Mucosa of rectum (tissue), 2 donors: ENCODE measurements around the gene ELOA.

Experiments used
- H3K27ac ChIP-seq, 2 donors: one replicate each; pipeline ENCODE4 v1.7.0; 2013; ENCODE audit warnings: inconsistent platforms in 2 of 2, low read depth in 2 of 2, low read length in 2 of 2
- H3K27me3 ChIP-seq, 2 donors: one replicate each; pipeline ENCODE4 v1.7.0; 2013; ENCODE audit warnings: low read length in 2 of 2; ENCODE audit not compliant: control insufficient read depth in 2 of 2, insufficient read depth in 2 of 2
- H3K36me3 ChIP-seq, 2 donors: one replicate each; pipeline ENCODE4 v1.7.0; 2013; ENCODE audit warnings: low read length in 2 of 2; ENCODE audit not compliant: control insufficient read depth in 2 of 2, insufficient read depth in 2 of 2
- H3K4me1 ChIP-seq, 2 donors: one replicate each; pipeline ENCODE4 v1.7.0; 2013; ENCODE audit warnings: low read length in 2 of 2, mild to moderate bottlenecking in 1 of 2; ENCODE audit not compliant: control insufficient read depth in 2 of 2, insufficient read depth in 2 of 2
- H3K4me3 ChIP-seq, 2 donors: one replicate each; pipeline ENCODE4 v1.7.0; 2013; ENCODE audit warnings: low read length in 2 of 2
- H3K9ac ChIP-seq, 2 donors: one replicate each; pipeline ENCODE4 v1.7.0; 2013; ENCODE audit warnings: low read length in 2 of 2, low read depth in 1 of 2, mild to moderate bottlenecking in 1 of 2
- H3K9me3 ChIP-seq, 2 donors: one replicate each; pipeline ENCODE4 v1.7.0; 2013; ENCODE audit warnings: low read length in 2 of 2; ENCODE audit not compliant: control insufficient read depth in 2 of 2
- donor health status: healthy.
- donor health status: Normal muscosa, but diverticular disease.

Gene ELOA

GRCh38 chr1:23704834-23705495 lies 38.3 kb upstream of the ELOA start:
- no peaks in the 10 kb centered on the region for H3K27me3 ChIP-seq
- no peak overlapping the region for H3K9ac ChIP-seq
- H3K9me3 ChIP-seq, result no peaks in the 10 kb centered on the region
- no peak overlapping the region for H3K4me3 ChIP-seq
- no peaks in the 10 kb centered on the region for H3K4me1 ChIP-seq
- H3K27ac ChIP-seq, result no peak overlapping the region
- H3K36me3 ChIP-seq, result peaks cover 14 to 30% of the 10 kb centered on the region in 2 donors

DNA sequence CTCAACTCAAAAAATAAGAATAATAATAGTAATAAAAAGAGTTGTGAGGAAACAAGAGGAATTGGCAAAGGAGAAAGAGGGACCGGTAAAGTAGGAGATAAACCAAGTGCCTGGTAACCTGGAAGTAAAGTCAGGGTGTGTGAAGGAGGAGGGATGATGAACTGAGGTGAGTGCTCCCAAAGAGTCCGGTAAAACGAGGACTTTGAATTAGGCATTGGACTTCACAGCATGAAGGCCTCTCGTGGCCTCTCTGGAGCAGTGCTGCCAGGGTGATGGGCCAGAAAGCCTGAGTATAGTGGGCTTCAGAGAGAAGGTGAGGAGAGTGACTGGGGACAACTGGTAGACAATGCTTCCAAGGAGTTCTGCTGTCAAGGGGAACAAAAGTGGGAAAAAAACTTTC lies 34.0 kb upstream of the ELOA start:
- no peak overlapping the region for H3K4me3 ChIP-seq
- H3K27me3 ChIP-seq, result no peaks in the 10 kb centered on the region
- H3K4me1 ChIP-seq, result no peaks in the 10 kb centered on the region
- peaks cover 0 to 7% of the 10 kb centered on the region in 2 donors for H3K36me3 ChIP-seq
- H3K9me3 ChIP-seq, result no peaks in the 10 kb centered on the region
- no peak overlapping the region for H3K27ac ChIP-seq
- H3K9ac ChIP-seq, result no peak overlapping the region

GRCh38 chr1:23718482-23718881 lies 24.8 kb upstream of the ELOA start:
- no peak overlapping the region for H3K9ac ChIP-seq
- no peaks in the 10 kb centered on the region for H3K4me1 ChIP-seq
- H3K36me3 ChIP-seq, result no peaks in the 10 kb centered on the region
- no peaks in the 10 kb centered on the region for H3K9me3 ChIP-seq
- H3K27me3 ChIP-seq, result no peaks in the 10 kb centered on the region
- H3K4me3 ChIP-seq, result no peak overlapping the region
- H3K27ac ChIP-seq, result no peak overlapping the region

DNA sequence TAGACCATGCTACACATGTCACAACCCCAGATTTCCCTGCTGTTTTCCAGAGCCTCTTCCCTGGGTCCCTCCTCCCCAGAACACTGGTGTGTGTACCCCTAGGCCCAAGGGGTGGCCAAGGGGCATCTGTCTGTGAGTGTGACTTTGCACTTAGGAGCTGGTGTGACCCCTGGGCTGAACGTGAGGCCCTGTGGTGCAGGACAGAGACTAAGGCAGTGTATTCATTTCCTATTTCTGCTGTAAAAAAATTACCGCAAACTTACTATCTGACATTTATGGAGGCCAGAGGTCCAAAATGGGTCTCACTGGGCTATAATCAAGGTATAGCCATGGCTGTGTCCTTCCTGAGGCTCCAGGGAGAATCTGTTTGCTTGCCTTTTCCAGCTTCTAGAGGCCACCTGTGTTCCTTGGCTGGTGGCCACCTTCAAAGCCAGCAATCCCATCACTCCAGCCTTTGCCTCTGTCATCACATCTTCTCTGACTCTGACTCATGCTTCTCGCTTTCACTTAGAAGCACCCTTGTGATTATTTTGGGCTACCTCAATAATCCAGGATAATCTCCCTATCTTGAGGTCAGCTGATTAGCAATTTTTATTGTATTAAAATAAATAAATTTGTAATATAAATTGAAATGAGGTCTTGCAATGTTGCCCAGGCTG lies 24.0 kb upstream of the ELOA start:
- Histone ChIP-seq H3K4me1 (no peaks in the 10 kb centered on the region), H3K9me3 (no peaks in the 10 kb centered on the region), H3K27ac (no peak overlapping the region), H3K4me3 (no peak overlapping the region), H3K27me3 (no peaks in the 10 kb centered on the region), H3K9ac (no peak overlapping the region), H3K36me3 (no peaks in the 10 kb centered on the region)

- H3K27ac ChIP-seq, result no peak overlapping the region
- H3K4me1 ChIP-seq, result no peaks in the 10 kb centered on the region
- no peaks in the 10 kb centered on the region for H3K27me3 ChIP-seq
- H3K36me3 ChIP-seq, result no peaks in the 10 kb centered on the region
- no peaks in the 10 kb centered on the region for H3K9me3 ChIP-seq
- H3K9ac ChIP-seq, result no peak overlapping the region
- H3K4me3 ChIP-seq, result no peak overlapping the region
These were observed 22.8 kb upstream of the ELOA start for GRCh38 chr1:23720256-23720995.

GRCh38 chr1:23722652-23723051 lies 20.6 kb upstream of the ELOA start:
- no peak overlapping the region for H3K9ac ChIP-seq
- H3K9me3 ChIP-seq, result no peaks in the 10 kb centered on the region
- no peaks in the 10 kb centered on the region for H3K36me3 ChIP-seq
- H3K4me1 ChIP-seq, result peaks cover 2 to 5% of the 10 kb centered on the region in 2 donors
- no peaks in the 10 kb centered on the region for H3K27me3 ChIP-seq
- H3K27ac ChIP-seq, result no peak overlapping the region
- H3K4me3 ChIP-seq, result no peak overlapping the region

GRCh38 chr1:23726686-23727085 lies 16.6 kb upstream of the ELOA start:
- no peaks in the 10 kb centered on the region for H3K9me3 ChIP-seq
- no peaks in the 10 kb centered on the region for H3K36me3 ChIP-seq
- no peak overlapping the region for H3K4me3 ChIP-seq
- no peak overlapping the region for H3K27ac ChIP-seq
- H3K27me3 ChIP-seq, result no peaks in the 10 kb centered on the region
- H3K4me1 ChIP-seq, result peaks cover 5 to 11% of the 10 kb centered on the region in 2 donors
- H3K9ac ChIP-seq, result no peak overlapping the region

DNA sequence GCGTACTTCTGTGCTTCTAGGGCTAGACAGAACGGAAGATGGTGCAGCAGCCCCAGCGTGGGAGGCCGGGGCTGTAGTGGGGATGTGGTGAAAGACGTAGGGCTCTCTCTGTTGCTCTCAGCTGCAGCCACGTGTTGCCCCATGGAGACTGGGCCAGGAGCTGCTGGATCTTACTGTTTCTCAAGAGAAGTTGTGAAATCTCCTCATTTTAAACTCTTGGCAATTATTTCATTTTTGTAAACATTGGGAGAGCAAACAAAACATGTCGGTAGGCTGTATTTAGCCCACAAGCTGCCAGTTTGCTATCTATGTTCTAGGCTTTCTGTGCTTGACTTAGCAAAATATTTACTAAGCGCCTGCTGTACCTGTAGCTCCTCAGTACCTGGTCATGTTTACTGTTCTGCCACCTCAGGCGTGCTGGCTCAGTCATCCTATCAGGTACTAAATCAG lies 15.9 kb upstream of the ELOA start:
- peak overlapping the region; percentile 35 to 38 for H3K27ac ChIP-seq

DNA sequence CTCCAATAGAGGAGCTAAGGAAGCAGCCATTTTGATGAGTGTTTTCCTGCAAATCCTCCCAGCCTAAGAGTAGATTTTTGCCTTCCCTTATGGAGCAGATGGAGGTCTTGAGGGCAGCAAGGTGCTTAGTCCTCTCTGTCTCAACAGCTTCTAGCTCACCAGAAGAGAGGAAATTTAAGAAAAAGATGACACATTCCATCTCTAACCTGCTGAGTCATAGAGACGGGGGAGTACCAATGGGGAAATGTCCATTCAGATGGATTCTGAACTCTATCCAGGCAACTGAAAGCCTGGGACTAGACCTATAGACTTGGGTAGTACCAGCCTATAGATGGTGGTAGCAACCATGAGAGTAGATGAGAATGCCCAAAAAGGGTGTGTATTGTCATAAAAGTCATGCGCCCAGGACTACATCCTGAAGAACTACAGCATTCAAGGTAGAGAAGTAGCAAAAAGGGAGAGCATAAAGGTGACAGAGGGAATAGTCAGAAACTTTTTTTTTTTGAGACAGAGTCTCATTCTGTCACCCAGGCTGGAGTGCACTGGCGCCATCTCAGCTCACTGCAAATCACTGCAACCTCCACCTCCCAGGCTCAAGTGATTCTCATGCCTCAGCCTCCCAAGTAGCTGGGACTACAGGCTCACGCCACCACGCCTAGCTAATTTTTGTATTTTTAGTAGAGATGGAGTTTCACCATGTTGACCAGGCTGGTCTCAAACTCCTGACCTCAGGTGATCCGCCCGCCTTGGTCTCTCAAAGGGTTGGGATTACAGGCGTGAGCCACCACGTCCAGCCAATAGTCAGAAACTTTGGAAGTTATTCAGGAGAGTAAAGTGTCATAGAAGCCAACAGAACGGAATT lies 10.7 kb upstream of the ELOA start:
- Histone ChIP-seq H3K9ac (no peak overlapping the region), H3K4me1 (peaks cover 3 to 11% of the 10 kb centered on the region in 2 donors), H3K27me3 (no peaks in the 10 kb centered on the region), H3K4me3 (no peak overlapping the region), H3K27ac (peak overlapping the region in 1 of 2 donors; percentile 54), H3K9me3 (no peaks in the 10 kb centered on the region), H3K36me3 (no peaks in the 10 kb centered on the region)

More for the DNA sequence above, 15.9 kb upstream of the ELOA start:
- no peaks in the 10 kb centered on the region for H3K9me3 ChIP-seq
- H3K4me1 ChIP-seq, result peaks cover 5 to 11% of the 10 kb centered on the region in 2 donors
- no peak overlapping the region for H3K9ac ChIP-seq
- no peak overlapping the region for H3K4me3 ChIP-seq
- no peaks in the 10 kb centered on the region for H3K27me3 ChIP-seq
- H3K36me3 ChIP-seq, result no peaks in the 10 kb centered on the region
